ENCODE measurements around the gene OCSTAMP.

OCSTAMP gene

GRCh38 chr20:46509523-46509922 lies 40.9 kb downstream of the OCSTAMP start:
- no peak for DNase-seq

- DNase-seq, result no peak
These were observed 42.6 kb downstream of the OCSTAMP start for GRCh38 chr20:46507760-46508407.

- no peak for DNase-seq
These were observed 44.9 kb downstream of the OCSTAMP start for GRCh38 chr20:46505506-46505905.

- no peak for DNase-seq
These were observed 48.5 kb downstream of the OCSTAMP start for GRCh38 chr20:46501961-46502360.

- DNase-seq, result no peak
These were observed 49.0 kb downstream of the OCSTAMP start for GRCh38 chr20:46501337-46501942.

- DNase-seq, result no peak
These were observed 56.4 kb downstream of the OCSTAMP start for GRCh38 chr20:46494077-46494476.

- DNase-seq, result no peak
These were observed 59.1 kb downstream of the OCSTAMP start for GRCh38 chr20:46491354-46491753.
